Left forelimb (tissue), 1 donor: ENCODE results near the gene LDHD.

Source experiments
- DNase-seq: peaks from one replicate; pipeline ENCODE4 v3.0.0-alpha.2; 2018; ENCODE audit warnings: low spot score

Gene LDHD

GRCh38 chr16:75114946-75115825, 1.4 kb downstream of the LDHD start:
- no peak for DNase-seq

DNA sequence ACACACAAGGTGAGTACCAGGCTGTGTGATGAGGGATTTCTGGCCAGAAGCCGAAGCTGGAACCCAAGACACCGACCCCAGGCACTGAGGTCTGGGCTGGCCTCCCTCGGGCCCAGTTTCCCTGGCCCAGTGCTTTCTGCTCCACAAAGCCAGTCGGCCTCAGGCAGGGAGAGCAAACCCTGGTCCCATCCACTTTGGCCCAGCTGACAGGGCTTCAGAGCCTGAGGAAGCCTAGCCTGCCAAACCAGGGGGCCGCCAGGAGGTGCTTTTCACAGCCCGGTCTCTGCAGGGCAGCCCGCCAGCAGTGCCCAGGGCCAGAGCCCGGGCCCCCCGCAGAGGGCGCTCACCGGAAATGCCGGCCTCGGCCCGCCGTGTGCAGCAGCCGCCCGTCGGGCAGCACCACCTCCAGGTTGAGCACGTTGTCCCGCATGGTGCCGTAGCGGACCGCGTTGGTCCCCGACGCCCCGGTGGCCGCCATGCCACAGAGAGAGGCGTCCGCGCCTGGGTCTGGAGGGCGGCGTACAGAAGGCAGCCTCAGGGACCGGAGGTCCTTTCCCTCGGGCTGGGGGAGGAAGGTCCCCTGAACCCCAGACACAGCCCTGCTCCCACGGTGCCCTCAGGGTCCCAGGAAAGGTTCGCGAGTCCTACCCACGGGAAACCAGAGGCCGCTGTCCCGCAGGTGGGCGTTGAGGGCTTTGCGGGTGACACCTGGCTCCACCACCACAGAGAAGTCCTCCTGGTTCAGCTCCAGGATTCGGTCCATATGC, 2.2 kb downstream of the LDHD start:
- DNase-seq: no peak

- DNase-seq: no peak
Observed at GRCh38 chr16:75113541-75114121, 2.9 kb downstream of the LDHD start.

DNA sequence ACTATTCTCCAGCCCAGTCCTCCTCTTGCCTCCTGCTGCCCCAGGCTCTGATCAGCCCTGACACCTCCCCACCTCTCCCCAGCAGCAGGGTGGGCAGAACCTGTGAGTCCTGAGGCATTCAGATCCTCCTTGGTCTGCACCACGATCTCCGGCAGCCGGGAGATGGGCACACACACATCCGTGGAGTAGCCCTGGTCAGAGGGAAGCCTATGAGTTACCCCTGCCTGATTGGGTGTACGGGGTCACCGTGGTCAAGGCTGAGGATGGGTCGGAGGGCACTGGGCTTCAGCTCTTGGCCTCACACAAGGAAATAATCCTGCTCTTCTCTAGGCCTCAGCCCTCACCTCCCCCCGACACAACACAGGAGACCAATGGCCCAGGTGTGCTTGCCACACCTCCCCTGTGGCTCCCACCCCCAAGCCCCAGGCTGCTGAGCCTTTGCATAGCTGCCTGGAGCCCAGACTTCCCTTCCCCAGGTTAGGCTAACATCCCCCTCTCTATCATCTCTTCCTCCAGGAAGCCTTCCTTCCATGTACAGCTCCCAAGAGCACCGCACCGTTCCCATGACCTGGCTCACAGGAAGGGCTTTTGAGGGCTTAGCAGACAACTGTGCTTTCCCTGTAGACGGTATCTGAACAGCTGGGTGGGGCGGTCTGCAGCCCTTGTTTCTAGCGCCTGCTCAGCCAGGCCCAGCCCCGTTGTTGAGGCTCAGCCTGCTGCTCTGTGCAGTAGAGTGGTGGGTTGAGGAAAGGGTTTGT, 3.7 kb downstream of the LDHD start:
- no peak for DNase-seq

DNA sequence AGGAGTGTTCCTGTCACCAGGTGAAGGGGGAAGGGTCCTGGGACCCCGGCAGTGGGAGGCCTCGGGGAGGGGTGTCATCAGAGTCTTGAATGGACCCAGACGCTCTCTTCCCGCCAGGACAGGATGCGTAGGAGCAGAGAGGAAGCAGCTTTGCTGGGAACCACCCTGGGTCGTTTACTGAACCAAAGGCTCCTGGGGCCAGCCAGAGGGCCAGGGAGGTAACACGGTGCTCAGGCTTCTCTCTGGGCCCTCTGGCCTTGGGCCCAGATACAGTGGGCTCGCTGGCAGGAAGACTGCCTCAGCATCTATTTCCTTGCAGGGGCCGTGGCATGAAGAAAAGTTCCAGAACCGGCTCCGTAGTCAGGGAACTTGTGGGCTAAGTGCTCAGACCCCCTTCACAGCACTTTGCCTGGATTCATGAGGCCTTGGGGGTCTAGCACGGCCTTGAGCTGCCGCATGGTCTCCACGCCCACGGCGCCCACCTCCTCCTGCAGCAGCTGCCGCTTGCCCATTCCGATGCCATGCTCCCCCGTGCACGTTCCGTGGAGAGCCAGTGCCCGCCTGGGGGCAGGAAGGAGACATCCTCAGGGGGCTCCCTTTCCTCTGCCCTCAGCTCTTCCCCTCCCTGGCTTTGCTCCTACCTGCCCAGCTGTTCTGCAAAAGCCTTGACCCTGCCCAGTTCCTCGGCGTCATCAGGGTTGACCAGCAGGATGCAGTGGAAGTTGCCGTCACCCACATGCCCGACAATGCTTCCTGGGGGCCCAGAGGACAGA, 4.4 kb downstream of the LDHD start:
- DNase-seq: no peak

- DNase-seq: no peak
Observed at GRCh38 chr16:75111514-75111940, 5.1 kb downstream of the LDHD start.

DNA sequence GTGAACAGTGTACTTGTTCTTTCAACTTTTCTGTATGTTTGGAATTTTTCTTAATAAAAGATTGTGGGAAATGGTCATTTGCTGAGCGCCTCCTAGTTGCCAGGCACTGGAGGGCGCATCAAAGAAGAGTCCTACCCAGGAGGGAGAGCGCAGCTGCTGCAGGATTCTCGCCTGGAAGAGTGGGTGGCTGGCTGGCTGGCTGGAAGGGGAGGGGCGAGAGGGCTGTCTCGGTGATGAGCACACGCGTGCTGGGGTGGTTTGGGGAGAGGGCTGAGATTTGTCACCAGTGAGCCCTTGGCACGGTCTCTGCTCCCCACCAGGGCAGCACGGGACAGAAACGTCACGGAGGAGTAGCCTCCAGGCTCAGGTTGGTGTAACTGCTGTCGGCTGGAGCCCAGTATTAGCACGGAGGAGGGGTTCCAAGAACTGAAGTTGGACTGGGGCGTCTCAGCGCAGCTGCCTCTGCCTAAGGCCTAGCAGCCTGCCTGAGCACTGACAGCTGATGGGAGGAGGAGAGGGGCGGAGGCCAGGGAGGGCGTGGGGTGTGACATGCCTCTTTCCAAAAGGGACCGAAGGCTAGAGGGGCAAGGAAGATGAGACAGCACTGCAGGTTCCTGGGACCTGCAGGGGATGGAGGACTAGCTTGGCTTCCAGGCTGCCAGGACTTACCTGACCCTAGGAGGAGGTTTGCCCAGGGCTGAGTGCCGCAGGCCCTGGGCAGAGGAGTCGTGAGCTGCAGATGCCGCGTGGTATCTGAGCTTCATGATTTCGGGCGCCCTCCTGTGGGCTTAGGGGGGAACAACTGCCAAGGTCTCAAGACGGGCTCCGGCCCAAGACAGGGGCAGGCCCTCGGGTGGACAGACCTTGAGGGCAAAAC, 5.7 kb downstream of the LDHD start:
- DNase-seq: peak; percentile 92

DNA sequence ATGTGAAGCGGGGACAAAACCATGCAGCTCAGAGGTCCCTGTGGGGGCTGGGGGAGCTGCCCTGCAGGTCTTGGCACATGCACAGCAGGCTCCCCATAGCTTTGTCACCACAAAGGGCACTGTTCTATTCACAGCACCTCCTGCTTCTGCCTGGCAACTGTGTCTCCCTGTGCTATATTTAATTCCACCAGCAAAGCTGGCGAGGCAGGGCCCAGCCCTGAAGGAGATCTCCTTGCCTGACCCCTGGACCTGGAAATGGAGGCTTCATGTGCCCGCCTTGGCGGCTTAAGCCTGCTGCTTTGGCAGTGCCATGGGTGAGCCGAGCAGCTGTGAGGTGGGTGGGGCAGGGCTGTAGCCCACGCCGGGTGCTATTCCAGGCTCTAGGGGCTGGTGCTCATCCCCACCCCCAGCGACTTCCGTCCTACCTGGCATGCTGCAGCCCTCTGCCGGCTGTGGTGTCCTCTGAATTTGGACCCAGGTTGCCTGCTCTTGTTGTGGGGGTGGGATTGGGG, 6.8 kb downstream of the LDHD start:
- no peak for DNase-seq

GRCh38 chr16:75108792-75109731, 7.5 kb downstream of the LDHD start:
- DNase-seq: no peak

- DNase-seq: no peak
Observed at GRCh38 chr16:75107505-75107904, 9.1 kb downstream of the LDHD start.

DNA sequence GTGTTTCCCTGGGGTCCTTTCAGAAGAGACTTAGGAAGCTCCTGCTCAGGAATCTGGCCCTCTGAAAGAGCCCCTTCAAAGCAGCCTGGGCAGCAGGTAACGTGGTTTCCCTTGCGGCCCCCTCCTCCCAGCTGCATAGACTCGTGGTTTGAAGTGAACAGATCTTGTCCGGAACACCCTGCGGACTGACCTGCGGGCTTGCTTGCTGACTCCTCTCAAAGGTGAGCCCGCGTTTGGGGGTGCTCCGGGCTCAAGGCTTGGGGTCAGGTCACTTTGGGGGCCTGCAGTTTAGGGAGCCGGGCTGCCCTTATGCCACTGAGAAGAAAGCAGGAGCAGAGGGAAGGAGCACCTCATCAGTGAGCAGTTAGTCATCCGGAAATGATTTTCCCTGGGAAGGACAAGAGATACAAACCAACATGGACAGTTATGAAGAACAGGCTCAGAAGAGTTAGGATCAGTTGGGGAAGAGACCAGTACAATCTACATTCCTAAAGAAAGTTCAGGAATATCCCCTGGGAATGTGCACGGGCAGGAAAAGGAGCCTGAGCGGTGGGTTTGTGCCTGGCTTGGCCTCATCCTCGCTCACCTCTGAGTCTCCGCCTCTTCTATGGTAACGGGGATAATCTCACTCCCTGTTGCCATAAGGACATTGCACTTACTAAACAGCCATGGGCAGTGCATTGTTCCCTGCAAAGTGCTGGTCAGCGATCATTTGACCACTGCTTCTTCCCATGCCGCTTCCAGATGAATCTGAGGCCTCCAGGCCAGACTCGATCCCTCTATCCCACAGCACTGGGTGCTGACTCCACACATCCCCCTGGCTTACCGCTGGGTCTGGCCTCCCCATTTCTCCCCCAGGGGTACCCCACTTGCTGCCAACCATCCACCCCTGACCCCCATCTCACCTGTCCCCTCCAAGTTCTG, 10.0 kb downstream of the LDHD start:
- DNase-seq: no peak

GRCh38 chr16:75105306-75106061, 11.1 kb downstream of the LDHD start:
- DNase-seq: no peak

DNA sequence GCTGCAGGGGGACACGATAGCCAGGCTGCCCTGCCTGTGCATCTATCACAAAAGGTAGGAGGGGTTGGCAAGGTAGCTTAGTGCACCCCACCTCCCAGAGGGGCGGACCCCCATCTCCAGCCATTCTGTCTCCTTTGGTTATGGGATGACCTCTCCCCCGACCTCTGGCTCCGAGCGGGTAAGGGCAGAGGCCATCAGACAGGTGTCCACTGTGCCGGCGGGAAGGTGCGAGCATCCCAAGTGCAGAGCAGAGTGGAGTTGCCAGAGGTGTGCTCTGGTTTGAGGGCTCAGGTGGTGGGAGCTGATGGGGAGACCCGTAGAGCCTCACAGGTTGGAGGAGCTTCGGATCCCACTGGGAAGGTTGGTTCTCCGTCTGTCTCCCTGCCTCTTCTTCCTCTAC, 11.7 kb downstream of the LDHD start:
- no peak for DNase-seq

DNA sequence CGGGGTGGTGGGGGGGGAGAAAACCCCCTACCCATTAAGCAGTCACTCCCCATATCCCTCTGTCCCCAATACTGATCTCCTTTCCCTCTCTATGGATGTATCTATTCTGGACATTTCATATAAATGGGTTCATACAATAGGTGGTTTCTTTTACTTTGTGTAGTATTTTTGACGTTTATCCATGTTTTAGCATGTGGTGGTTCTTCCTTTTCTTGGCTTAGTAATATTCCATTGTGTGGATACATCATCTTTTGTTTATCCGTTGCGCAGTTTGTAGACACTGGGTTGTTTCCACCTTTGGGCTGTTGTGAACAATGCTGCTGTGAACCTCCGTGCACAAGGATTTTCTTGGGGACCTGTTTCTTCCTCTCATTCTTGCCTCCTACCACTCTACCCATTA, 12.6 kb downstream of the LDHD start:
- no peak for DNase-seq

- DNase-seq: no peak
Observed at GRCh38 chr16:75102595-75102994, 14.0 kb downstream of the LDHD start.

GRCh38 chr16:75101635-75102034, 14.9 kb downstream of the LDHD start:
- no peak for DNase-seq

- no peak for DNase-seq
Observed at GRCh38 chr16:75100603-75100990, 16.0 kb downstream of the LDHD start.
